Limb (tissue), 2 donors: ENCODE measurements around the gene GALNT18.

Experiments
- DNase-seq, 2 donors: peaks; one replicate each; pipeline ENCODE4 v3.0.0-alpha.2; 2016; ENCODE audit errors: extremely low spot score in 2 of 2

The GALNT18 gene

DNA sequence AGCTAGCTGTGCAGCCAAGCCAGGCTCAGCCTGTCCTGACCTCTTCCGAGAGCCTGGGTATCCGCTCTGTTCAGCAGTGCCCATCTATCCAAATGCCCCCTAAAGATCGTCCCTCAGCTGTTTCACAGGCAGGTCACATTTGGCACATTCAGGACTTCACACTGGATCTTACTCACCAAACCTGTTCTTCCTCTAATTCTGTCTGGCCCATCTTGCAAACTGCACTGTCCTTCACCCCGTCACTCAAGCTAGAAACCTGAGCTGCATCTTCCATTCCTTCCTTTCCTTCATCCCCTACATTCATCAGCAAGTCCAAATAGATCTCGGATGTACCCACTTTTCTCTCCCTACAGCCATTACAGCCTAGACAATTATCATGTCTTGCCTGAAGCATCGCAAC is 208.0 kb downstream of the GALNT18 start:
- DNase-seq, result no peak

- no peak for DNase-seq
Measured at GRCh38 chr11:11411401-11411985, 210.3 kb downstream of the GALNT18 start.

DNA sequence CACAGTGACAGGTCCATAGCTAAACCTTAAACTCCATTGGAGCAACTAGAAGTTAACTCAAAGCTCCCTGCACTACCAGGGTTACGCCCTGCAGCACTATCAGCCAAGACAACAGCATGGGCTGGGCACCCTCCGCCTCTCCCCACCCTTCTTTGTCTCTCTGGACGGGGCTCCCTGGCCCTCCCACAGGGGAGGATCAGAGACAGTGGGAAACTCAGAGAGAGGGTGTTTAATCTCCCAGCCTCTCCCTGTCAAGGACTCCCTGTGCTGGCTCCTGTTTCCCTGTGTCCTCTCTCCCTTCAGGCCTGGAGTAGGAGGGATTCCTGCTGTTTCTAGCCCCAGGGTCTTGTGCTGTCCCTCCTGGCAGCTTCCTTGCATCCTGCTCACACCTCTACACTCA is 211.9 kb downstream of the GALNT18 start:
- no peak for DNase-seq

DNA sequence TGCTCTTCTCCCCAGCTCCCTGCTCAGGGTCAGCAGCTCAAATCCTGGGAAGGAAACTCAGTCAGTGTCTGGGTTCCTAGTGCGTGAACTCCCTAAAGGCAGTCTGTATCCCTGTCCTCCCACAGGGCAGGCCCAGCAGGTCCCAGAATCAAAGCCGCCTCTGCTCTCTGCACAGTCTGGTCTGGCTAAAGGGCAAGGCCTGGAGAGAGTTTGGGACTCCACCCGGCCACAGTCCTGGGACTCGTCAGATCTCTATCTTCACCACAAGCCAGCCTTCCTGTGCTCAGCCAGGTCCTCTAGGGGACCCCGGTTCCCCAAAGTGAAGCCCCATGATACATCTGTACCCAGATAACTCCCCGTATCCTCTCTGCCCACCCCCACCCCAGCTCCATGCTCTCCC is 212.6 kb downstream of the GALNT18 start:
- DNase-seq, result no peak

DNA sequence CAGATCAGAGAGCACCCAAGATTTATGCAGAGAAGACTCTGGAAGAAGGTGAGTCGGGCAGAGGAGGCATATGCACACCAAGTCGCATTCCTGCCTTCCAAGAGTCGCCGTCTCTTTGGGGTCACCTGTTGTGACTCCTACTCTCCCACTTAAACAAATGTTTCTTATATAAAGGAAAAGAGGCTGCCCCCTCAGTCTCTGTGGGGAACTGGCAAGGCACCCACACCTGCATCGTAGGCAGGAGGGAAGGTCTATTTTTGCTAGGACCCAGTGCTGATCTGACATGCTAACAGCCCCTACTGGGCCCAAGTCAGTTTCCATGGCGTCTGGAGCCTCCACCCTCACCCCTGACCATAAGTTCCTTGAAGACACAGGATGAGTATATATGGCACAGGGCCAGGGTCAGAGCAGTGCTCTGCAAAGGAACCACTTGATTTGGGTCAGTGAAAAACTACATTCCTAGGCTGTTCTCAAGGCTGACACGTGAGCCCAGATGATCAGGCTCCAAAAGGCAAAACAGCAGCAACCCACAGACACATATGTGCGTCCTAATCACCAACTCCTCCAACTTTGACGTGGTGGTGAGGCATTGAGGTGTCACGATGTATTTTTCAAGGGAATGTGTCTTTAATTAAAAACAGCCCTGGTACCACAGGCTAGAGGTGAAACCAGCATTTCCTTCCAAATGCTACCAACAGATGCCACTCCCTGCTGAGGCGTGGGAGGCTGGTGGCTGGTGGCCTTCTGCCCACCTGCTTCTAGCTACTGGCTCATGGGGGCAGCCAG is 213.2 kb downstream of the GALNT18 start:
- DNase-seq, result no peak

DNA sequence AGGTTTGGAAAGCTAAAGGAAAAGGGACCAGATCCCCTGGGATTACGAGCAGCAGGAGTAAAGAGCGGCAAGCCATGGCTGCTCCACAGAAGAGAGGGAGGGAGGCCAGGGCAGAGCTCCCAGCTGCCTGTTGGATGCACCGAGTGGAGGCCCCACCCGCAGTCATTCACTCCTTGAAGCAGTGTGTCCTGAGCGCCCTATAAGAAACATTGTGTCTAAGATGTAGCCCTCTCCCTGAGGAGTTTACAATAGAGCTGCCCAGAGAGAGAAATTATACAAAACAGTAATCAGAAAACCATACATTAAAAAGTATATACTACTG is 214.1 kb downstream of the GALNT18 start:
- no peak for DNase-seq

GRCh38 chr11:11407065-11407762 is 214.6 kb downstream of the GALNT18 start:
- no peak for DNase-seq

DNA sequence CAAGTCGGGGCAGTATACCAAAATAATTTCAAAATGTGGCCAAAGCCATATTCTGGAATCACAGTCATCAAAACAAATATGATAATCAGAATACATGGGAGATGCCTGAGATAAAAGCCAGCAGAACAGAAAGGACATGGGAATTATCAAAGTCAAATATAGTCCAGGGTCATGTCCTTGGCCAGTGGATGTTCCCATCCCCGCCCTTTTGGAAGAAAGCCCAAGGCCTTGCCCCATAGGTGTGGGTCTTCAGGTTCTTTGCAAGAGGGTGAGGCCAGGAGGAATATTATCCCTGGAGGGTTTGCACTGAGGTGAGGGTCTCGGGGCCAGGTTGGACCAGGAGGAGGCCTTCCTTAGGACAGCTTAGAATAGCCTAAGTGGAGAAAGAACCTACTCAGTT is 215.2 kb downstream of the GALNT18 start:
- DNase-seq, result no peak

DNA sequence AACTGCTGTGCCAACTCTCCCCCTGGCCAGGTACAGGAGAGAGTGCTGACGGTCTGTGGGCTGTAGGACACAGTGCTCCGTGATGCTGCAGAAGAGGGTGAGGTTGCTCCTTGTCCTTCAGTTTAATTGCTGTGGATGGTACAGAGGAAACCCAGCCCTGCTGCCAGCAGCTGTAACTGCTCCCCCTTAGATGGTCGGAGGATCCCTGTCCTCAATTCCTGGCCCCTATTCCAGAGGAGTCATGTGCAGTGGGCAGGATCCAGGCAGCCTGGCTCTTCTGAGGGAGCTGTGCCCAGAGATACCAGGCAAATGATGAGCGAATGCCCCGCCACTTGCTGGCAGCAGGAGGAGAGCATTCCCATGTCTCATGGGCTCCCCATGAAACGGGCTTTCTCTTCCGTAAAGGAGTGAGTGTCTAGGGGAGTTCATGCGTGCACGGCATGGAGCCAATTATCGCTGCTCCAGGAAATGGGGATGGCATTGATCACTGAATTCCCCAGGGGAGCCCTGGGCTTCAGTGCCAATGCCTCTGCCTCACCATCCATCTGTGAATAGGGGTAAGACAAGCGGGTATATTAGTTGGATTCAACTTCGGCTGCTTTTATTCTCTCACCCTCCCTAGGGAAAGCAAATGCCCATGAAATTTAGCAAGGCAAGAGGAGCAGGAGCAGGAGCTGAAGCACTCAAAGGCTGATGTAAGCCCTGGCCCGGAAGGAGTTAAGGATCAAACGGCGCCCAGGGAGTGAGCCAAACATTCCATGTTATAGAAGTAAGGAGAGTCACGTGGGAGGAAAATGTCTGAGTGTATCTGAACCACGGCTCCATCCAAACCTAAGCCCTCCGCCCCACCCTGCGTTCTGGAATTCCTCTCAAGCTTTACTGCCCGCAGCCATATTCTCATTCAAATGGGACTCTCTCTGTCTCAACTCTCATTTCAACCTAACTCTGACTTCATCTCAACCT is 217.8 kb downstream of the GALNT18 start:
- DNase-seq, result peak; percentile 42 to 59

DNA sequence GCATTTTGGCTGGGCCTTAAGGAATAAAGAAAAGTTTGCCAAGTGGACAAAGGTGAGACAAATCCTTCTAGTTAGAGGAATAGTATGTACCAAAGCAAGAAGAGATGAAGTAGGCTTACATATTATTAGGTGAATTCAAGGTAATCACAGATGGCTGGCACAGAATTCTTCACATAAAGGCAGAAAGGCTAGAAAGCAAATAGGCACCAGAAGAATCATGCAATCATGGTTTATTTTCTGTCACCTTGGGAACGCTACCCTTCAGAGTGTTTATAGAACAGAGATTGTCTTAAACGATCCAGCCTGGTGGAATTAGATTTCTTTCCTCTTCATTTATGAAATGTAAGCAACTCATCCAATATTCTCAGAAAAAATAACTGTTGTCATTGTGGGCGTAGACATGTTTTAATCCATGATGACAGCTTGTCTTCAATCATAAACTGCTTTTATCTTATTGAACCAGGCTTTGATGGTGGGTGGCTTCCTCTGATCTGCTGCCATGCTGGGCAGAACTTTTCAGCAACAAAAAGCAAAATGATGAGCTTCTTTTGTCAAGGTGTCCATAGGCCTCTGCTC is 219.8 kb downstream of the GALNT18 start:
- no peak for DNase-seq

DNA sequence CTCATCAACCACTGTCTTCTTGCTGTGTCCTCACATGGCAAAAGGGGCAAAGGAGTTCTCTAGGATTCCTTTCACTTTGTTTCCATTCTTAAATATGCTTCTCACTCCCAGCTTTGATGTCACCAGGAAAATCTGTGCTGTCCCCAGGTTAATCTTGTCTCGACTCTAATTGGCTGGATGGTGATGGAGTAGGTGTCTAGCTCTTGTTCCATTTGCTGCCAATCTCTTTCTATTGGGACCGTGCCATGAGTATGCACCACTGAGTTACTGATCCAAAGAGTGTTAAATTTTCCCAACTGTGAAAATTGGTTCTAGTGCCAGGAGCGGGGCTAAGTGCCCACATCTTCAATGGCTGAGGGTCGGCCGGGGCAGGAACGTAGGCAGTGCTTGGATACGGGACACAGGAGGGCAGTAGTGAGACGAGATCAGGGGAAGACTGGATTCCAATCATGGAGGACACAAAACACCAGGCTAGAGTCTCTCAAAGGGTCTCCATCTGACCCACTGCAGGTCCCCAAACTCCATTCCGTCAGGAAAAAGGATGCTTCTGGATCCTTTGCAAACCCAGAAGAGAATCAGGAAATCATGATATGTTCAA is 221.1 kb downstream of the GALNT18 start:
- no peak for DNase-seq

GRCh38 chr11:11400121-11400520 is 221.7 kb downstream of the GALNT18 start:
- no peak for DNase-seq

DNA sequence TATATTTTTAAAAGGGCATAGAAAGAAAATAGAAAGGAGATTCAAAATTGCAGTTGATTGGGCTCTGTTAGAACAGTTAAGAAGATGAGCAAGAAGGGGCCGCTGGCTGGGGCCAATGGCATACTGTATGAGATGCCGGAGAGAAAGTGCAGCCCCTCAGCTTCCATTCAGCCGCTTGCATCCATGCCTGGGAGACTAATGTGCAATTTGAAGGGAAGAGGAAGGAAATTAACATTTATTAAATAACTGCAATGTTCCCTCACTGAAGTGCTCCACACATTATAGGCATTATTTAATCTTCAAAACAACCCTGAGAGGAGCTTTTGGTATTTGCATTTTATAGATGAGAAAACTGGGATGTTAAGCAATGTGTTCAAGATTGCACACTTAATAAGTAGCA is 224.0 kb downstream of the GALNT18 start:
- DNase-seq, result no peak

DNA sequence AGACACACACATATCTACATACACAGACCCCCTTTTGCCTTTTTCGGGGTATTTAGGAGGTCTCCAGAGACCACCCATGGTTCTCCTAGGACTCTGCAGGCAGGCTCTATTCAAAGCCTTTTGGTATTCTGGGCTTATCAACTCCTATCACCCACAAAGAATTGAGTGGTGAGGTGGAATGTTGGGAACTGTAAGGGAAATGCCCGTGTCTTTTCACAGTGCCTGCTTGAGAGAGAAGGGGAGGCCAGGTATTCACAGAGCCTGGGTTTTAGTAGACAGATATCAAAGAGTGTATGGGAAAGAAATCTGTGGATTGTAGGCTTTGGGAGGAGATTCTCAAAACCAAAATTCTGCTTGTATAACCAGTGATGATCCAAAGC is 224.8 kb downstream of the GALNT18 start:
- no peak for DNase-seq

DNA sequence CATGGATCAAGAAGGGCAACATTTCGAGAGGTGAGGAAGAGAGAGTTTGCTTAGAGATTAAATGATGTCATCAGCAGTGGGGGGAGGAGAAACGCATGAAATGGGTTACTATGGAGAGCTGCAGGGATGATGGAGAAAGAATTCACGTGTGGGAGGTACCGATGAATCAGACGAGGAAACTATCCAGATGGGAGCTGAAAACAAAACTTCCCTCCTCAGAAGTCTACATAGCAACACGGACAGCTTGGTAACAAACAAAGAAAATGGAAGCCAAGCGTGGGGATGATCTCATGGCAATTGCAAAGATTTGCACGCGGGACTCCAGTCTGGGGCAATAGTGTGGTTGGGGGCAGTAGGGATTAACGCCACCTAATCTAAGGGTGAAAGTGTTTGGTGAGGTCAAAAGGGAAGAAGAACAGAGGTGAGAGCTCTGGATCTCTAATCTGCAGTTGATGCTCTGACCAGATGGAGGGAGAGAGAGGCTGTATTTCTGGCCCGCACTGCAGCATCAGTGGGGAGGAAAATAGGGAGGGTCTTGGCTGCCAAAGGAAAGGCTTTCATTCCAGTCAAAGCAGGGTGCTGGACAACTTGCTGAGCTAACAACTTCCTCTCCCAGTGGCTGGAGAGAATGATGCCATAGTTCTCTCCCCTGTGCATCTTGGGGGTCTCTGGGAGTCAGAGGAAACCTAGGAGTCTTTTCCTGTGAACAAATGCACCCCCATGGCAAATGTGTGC is 225.3 kb downstream of the GALNT18 start:
- peak in 1 of 2 donors; percentile 52 for DNase-seq

GRCh38 chr11:11395126-11395525 is 226.7 kb downstream of the GALNT18 start:
- no peak for DNase-seq

DNA sequence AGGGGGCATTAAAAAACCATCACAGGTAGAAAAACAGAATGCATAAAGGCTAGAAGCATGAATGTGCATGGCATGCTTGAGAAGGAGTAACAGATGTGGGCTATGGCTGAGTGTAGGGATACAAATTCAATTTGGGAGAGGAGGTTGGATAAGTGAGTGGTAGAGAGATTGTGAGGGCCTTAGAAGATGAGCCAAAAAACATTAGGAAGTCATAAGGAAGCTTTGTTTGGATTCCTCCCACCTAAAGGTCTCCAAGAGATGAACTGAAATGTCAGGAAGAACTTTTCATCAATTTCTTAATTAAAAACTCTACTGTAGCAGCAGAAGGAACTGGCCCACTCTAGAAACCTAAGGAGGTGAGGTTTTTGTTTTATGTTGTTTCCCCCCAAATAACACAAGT is 227.6 kb downstream of the GALNT18 start:
- DNase-seq, result no peak

DNA sequence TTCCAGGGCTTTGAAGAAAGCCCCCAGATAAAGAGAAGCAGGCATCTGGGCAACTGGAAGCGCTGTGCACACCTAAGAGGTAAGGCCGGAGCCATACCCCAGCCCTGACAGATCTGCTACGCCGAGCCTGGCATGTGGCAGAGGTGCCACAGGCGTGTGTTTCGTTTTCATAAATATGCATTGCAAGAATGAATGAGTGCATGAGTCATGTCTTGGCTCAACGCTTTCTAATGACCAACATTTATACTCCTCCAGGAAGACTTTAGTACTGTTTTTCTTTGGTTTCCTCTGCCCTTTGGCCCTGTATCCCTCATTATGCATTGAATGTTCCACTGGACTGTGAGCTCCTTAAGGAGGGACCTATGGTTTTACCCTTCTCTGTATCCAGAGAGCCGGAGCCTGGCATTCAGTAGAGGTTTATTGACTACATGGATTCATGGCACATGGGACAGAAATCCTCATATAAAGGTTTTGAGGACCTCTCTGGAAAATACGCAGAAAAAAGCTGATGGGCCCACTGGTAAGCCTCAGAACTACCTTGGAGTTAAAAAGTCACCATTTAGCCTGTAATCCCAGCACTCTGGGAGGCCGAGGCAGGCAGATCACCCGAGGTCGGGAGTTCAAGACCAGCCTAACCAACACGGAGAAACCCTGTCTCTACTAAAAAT is 229.9 kb downstream of the GALNT18 start:
- DNase-seq, result no peak

GRCh38 chr11:11391169-11391568 is 230.6 kb downstream of the GALNT18 start:
- no peak for DNase-seq
